Measurements from ENCODE around the gene RGS8.
"Not testable (repeated sequence)": the region's sequence is repeated elsewhere in the genome, so short reads cannot be mapped to it uniquely, and the experiment has no call there.

RGS8 gene

GRCh38 chr1:182702826-182703524 lies 18.6 kb upstream of the RGS8 start:
- in situ Hi-C loops (cut with MboI; ENCODE audit: low sequenced_read_pairs) = no loop called here

- in situ Hi-C loops (cut with MboI; ENCODE audit: low sequenced_read_pairs) = no loop called here
These were observed 15.9 kb upstream of the RGS8 start for GRCh38 chr1:182700351-182700709.

GRCh38 chr1:182699393-182700350 lies 15.3 kb upstream of the RGS8 start:
- in situ Hi-C loops (cut with MboI; ENCODE audit: low sequenced_read_pairs) = no loop called here

- in situ Hi-C loops (cut with MboI; ENCODE audit: low sequenced_read_pairs) = no loop called here
These were observed 14.6 kb upstream of the RGS8 start for GRCh38 chr1:182698971-182699370.

- in situ Hi-C loops (cut with MboI; ENCODE audit: low sequenced_read_pairs) = not testable (repeated sequence)
These were observed 8.8 kb upstream of the RGS8 start for GRCh38 chr1:182693139-182693538.

- in situ Hi-C loops (cut with MboI; ENCODE audit: low sequenced_read_pairs) = no loop called here
These were observed 6.6 kb upstream of the RGS8 start for GRCh38 chr1:182690886-182691443.

- in situ Hi-C loops (cut with MboI; ENCODE audit: low sequenced_read_pairs) = no loop called here
These were observed 4.2 kb upstream of the RGS8 start for GRCh38 chr1:182688436-182689205.

GRCh38 chr1:182687361-182687760 lies 3.0 kb upstream of the RGS8 start:
- in situ Hi-C loops (cut with MboI; ENCODE audit: low sequenced_read_pairs) = no loop called here

- in situ Hi-C loops (cut with MboI; ENCODE audit: low sequenced_read_pairs) = no loop called here
These were observed 2.1 kb upstream of the RGS8 start for GRCh38 chr1:182686446-182686845.

- in situ Hi-C loops (cut with MboI; ENCODE audit: low sequenced_read_pairs) = no loop called here
These were observed 828 bp upstream of the RGS8 start for GRCh38 chr1:182685215-182685614.

GRCh38 chr1:182682898-182683501 lies 1.4 kb downstream of the RGS8 start:
- in situ Hi-C loops (cut with MboI; ENCODE audit: low sequenced_read_pairs) = no loop called here

- in situ Hi-C loops (cut with MboI; ENCODE audit: low sequenced_read_pairs) = no loop called here
These were observed 2.0 kb downstream of the RGS8 start for GRCh38 chr1:182682406-182682805.

GRCh38 chr1:182681568-182681912 lies 2.8 kb downstream of the RGS8 start:
- in situ Hi-C loops (cut with MboI; ENCODE audit: low sequenced_read_pairs) = no loop called here

- in situ Hi-C loops (cut with MboI; ENCODE audit: low sequenced_read_pairs) = no loop called here
These were observed 3.4 kb downstream of the RGS8 start for GRCh38 chr1:182680901-182681567.

- in situ Hi-C loops (cut with MboI; ENCODE audit: low sequenced_read_pairs) = no loop called here
These were observed 4.0 kb downstream of the RGS8 start for GRCh38 chr1:182680408-182680807.

- in situ Hi-C loops (cut with MboI; ENCODE audit: low sequenced_read_pairs) = no loop called here
These were observed 4.7 kb downstream of the RGS8 start for GRCh38 chr1:182679684-182680083.

- in situ Hi-C loops (cut with MboI; ENCODE audit: low sequenced_read_pairs) = no loop called here
These were observed 6.8 kb downstream of the RGS8 start for GRCh38 chr1:182677397-182678098.

- in situ Hi-C loops (cut with MboI; ENCODE audit: low sequenced_read_pairs) = no loop called here
These were observed 8.1 kb downstream of the RGS8 start for GRCh38 chr1:182676274-182676673.

- in situ Hi-C loops (cut with MboI; ENCODE audit: low sequenced_read_pairs) = no loop called here
These were observed 9.8 kb downstream of the RGS8 start for GRCh38 chr1:182674346-182675246.
